Measurements from ENCODE around the gene SCG5.
A peak's percentile ranks its signal among the peaks of the same experiment; 100 is the strongest.

Gene SCG5

DNA sequence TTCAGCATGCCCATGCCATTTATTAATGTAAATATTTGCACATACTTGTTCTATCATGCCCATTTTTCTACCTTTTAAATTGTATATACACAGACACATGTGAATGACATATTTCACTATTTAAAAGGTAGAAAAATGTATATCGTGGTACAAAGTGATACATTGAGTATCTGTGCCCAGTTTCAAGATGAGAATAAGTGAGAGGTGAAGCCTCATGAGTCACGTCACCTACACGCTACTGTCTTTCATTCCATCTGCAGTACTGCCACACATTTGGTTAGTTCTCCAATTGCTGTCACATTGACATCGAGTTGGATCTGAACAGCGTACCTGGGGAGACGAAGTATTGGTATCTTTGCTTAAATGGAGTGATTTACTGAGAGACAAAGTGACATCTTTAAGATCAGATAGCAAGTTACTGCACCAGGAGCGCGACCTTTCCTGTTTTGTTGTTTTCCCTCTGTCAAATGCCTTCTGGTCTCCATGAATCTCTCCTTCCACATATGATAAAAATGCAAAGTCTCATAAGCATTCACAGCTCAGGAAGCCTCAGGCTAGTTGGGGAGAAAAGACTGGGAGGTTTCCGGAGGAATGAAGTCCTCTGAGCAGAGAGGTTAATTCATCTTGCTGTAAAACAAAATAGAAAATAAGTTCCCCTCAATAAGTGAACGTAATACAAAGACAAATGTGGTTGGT lies 88.3 kb downstream of the SCG5 start:
- no peak for DNase-seq

DNA sequence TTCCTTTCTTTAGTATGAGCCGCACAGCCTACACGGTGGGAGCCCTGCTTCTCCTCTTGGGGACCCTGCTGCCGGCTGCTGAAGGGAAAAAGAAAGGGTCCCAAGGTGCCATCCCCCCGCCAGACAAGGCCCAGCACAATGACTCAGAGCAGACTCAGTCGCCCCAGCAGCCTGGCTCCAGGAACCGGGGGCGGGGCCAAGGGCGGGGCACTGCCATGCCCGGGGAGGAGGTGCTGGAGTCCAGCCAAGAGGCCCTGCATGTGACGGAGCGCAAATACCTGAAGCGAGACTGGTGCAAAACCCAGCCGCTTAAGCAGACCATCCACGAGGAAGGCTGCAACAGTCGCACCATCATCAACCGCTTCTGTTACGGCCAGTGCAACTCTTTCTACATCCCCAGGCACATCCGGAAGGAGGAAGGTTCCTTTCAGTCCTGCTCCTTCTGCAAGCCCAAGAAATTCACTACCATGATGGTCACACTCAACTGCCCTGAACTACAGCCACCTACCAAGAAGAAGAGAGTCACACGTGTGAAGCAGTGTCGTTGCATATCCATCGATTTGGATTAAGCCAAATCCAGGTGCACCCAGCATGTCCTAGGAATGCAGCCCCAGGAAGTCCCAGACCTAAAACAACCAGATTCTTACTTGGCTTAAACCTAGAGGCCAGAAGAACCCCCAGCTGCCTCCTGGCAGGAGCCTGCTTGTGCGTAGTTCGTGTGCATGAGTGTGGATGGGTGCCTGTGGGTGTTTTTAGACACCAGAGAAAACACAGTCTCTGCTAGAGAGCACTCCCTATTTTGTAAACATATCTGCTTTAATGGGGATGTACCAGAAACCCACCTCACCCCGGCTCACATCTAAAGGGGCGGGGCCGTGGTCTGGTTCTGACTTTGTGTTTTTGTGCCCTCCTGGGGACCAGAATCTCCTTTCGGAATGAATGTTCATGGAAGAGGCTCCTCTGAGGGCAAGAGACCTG lies 89.5 kb downstream of the SCG5 start:
- peak; percentile 39 for DNase-seq

DNA sequence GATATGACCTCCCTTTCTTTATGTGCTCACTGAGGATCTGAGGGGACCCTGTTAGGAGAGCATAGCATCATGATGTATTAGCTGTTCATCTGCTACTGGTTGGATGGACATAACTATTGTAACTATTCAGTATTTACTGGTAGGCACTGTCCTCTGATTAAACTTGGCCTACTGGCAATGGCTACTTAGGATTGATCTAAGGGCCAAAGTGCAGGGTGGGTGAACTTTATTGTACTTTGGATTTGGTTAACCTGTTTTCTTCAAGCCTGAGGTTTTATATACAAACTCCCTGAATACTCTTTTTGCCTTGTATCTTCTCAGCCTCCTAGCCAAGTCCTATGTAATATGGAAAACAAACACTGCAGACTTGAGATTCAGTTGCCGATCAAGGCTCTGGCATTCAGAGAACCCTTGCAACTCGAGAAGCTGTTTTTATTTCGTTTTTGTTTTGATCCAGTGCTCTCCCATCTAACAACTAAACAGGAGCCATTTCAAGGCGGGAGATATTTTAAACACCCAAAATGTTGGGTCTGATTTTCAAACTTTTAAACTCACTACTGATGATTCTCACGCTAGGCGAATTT lies 91.2 kb downstream of the SCG5 start:
- no peak for DNase-seq

DNA sequence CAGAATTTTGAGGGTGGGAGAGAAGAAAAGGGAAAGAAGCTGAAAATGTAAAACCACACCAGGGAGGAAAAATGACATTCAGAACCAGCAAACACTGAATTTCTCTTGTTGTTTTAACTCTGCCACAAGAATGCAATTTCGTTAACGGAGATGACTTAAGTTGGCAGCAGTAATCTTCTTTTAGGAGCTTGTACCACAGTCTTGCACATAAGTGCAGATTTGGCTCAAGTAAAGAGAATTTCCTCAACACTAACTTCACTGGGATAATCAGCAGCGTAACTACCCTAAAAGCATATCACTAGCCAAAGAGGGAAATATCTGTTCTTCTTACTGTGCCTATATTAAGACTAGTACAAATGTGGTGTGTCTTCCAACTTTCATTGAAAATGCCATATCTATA lies 91.8 kb downstream of the SCG5 start:
- DNase-seq = no peak

DNA sequence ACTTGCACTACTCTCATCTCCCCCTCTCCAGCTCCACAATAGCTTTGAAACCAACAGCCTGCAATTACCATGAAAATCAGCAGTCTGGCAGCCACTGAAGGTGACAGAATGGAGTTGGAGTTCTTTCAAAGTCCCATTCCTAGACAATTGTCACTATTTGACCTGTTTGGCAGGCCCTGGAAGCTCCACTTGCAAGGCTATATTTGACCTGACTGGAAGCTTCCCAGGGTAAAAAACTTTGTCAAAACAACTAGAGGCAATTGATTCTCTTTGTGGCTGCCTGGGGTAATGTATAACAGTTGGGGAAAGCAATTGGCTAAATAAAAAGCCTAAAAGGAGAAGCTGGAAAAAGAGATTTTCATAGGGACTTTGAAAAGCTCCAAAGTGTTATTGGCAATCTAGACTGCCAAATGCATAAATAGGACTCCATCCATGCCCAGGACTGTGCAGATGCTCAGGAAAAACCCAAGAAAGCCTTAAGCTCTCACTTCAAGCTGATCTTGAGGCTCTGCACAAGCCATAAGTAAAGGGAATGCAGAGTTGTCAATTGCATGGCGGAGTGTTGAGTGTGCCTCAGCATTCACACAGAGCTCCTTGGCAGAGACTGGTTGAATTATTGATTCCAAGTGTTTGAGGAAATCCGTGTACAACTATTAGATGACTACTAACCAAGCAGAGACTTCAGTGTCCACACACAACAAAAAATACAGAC lies 94.6 kb downstream of the SCG5 start:
- DNase-seq = no peak

DNA sequence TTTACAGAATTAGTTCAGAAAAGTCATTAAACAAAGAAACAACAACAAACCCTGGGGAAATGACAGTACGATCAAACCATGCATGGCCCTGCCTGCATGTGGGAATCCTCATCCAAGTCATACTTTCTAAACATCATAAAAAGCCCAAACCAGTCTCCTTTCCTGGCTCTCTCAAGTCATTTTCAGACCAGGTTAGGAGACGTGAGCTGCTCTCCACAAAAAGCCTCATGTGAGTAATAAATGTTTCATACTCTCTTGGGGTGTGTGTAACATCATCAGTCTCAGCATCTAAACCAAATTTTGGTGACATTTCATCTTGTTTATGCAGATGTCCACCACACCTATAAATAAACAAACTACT lies 95.2 kb downstream of the SCG5 start:
- no peak for DNase-seq

DNA sequence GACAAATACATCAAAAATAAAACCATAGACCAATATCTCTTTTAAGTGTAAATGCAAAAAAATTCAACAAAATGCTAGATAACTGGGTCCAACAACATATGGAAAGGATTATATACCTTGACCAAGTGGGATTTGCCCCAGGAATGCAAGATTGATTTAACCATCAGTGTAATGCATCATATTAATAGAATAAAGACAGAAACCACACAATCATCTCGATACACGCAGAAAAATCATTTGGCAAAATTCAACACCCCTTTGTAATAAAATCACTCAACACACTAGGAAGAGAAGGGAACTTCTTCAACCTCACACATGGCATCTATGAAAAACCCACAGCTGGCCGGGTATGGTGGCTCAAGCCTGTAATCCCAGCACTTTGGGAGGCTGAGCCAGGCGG lies 95.8 kb downstream of the SCG5 start:
- DNase-seq = no peak

DNA sequence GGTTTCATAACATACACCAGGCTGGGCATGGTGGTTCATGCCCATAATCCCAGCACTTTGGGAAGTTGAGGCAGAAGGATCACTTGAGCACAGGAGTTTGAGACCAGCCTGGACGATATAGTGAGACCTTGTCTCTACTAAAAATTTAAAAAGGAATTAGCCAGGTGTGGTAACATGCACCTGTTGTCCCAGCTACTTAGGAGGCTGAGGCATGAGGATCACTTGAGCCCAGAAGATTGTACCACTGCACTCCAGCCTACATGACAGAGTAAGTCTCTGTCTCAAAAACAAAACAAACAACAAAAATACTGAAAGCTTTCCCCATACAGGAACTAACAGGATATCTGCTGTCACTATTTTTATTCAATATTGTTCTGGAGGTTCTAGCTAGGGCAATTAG lies 97.2 kb downstream of the SCG5 start:
- no peak for DNase-seq

DNA sequence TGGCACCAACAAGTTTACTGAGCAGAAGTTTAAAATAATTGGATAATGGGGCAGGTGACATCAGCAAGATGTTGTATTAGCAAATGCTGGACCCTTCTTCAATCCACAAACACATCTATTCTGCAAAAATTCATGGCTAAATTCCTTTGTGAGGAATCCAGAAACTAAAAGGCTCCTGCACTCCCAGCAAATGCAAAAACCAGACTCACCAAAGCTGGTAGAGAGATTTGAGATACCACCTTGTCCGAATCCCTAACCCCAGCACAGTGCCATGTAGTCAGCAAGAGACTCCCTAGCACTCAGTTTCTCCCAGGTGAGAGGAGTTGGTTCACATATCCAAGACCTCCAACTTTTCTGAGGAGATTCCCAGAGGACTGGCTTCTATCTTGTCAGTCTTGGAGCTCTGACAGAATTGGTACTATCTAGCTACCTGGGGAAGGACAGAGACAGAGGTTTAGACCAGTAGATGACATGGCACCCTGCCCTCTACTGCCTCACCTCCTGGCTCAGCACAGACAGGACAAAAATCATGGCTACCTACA lies 98.1 kb downstream of the SCG5 start:
- no peak for DNase-seq

DNA sequence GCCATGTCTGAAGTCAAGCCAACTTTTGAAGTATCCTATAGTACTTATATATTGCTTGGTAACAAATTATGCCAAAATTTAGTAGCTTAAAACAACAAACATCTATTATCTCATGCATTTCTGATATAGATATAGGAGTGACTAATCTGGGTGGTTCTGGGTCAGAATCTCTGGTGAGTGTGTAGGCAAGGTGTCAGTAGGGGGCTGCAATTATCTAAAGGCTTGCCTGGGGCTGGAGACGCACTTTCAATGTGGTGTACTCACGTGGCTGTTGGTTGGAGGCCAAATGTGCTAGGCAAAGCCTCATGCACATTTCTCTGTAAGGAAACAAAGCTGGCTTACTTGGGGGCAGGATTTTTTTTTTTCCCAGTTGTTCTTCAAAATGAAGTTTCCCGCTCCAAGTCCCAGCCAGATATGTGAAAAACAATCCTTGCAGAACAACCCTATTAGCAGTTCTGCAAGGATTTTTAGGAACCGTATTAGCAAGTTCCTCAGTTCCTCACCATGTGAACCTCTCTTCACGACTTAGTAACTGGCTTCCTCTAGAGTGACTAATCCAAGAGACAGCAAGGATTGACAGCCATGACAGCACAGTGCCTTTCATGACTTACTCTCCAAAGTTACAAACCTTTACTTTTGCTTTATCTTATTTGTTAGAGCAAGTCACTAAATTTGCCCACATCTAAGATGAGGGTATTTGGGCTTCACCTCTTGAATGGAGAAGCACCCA lies 102.1 kb downstream of the SCG5 start:
- DNase-seq = no peak

DNA sequence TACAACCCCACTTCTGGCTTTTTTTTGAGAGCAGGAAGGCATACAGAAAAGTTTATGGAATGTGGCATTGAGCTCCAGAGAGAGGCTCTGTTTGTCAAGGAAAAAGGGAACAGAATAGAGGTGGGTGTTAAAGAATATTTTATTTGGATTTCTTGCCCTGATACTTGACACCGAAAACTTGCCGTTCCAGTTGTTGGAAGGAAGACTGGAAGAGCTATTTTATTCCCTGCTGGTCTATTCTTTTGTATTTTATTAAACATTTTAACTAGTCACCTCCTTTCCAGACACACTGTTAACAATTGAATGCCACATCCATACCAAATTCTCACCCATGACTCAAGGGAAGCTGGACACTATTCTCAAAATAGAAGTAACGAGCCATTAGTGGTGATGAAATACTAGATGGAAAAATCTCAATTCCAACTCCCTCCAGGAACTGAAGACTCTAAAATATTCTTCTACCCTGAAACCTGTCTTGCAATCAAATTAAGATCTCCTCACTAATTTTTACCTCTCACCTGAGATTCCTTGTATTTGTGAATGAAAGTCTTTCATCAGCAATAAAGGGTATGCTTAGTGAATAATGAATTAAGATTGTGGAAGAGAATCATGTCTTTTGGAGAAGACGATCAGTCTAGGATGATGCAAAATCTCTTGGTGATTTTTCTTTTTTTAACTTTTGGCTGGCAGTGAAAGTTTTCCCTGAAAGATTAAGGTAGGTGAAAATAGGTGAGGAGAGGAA lies 104.8 kb downstream of the SCG5 start:
- no peak for DNase-seq

All from stimulated activated CD4-positive, alpha-beta T cell treated with anti-CD3 and anti-CD28 coated beads, Interleukin-15, amount 100 ng/mL, for 24 hours (primary cell).